CD4-positive, alpha-beta memory T cell (primary cell): ENCODE measurements around the gene REXO5. TPM values are rescaled to one million over a fixed set of nuclear protein-coding genes. Genes with fewer than 3 reads are reported as not detected.
"Not testable (repeated sequence)": the region's sequence is repeated elsewhere in the genome, so short reads cannot be mapped to it uniquely, and the experiment has no call there.

Source experiments
- CTCF ChIA-PET: fragments of 350-600 bp; sonication (Branson Sonifier 250); formaldehyde crosslinking; loops from one replicate; lab custom pipeline; 2021; ENCODE audit warnings: inconsistent platforms; ENCODE audit not compliant: partially characterized antibody; lab: Charles Lee
- POLR2A ChIA-PET: fragments of 350-600 bp; sonication (Branson Sonifier 250); formaldehyde crosslinking; loops from one replicate; lab custom pipeline; 2021; ENCODE audit not compliant: partially characterized antibody; lab: Charles Lee
- DNase-seq, 5 donors: peaks; one replicate each; pipeline versions ENCODE4 v3.0.0 to v3.0.0-alpha.2; 2020 to 2022; ENCODE audit warnings: mixed read lengths in 1 of 5
- H3K27ac ChIP-seq: one replicate; pipeline ENCODE4 v1.7.0; 2013; ENCODE audit warnings: low read depth, low read length
- H3K27me3 ChIP-seq: 2 replicates; pipeline ENCODE4 v1.7.0; 2013; ENCODE audit warnings: mild to moderate bottlenecking, low read length, moderate library complexity; ENCODE audit not compliant: insufficient read depth
- H3K36me3 ChIP-seq: 2 replicates; pipeline ENCODE4 v1.7.0; 2013; ENCODE audit warnings: mild to moderate bottlenecking, low read length, moderate library complexity; ENCODE audit not compliant: insufficient read depth
- H3K4me1 ChIP-seq: 2 replicates; pipeline ENCODE4 v1.7.0; 2013; ENCODE audit warnings: mild to moderate bottlenecking, low read length, moderate library complexity; ENCODE audit not compliant: insufficient read depth
- H3K4me3 ChIP-seq, 2 donors: one replicate each; pipeline ENCODE4 v1.7.0; 2013; ENCODE audit warnings: low read length in 2 of 2, mild to moderate bottlenecking in 1 of 2
- H3K9me3 ChIP-seq, 2 donors: one replicate each; pipeline ENCODE4 v1.7.0; 2013; ENCODE audit warnings: low read length in 2 of 2, control low read depth in 1 of 2; ENCODE audit not compliant: control insufficient read depth in 1 of 2
- H3K27ac Mint-ChIP-seq, 7 donors: one replicate each; pipeline ENCODE4 v1.8.0; 2020 to 2021; ENCODE audit warnings: mixed read lengths in 7 of 7, mild to moderate bottlenecking in 6 of 7, inconsistent platforms in 3 of 7, moderate library complexity in 3 of 7
- H3K27me3 Mint-ChIP-seq, 2 donors: one replicate each; pipeline ENCODE4 v1.8.0; 2020 to 2021; ENCODE audit warnings: mixed read lengths in 2 of 2
- H3K36me3 Mint-ChIP-seq, 2 donors: one replicate each; pipeline ENCODE4 v1.8.0; 2020 to 2021; ENCODE audit warnings: mixed read lengths in 2 of 2, inconsistent platforms in 1 of 2, mild to moderate bottlenecking in 1 of 2
- H3K4me1 Mint-ChIP-seq, 4 donors: one replicate each; pipeline ENCODE4 v1.8.0; 2020 to 2021; ENCODE audit warnings: mixed read lengths in 4 of 4, mild to moderate bottlenecking in 1 of 4
- H3K4me3 Mint-ChIP-seq, 8 donors: one replicate each; pipeline ENCODE4 v1.8.0; 2020 to 2021; ENCODE audit warnings: mixed read lengths in 8 of 8, mild to moderate bottlenecking in 7 of 8, moderate library complexity in 6 of 8, inconsistent platforms in 3 of 8
- H3K9me3 Mint-ChIP-seq, 8 donors: one replicate each; pipeline ENCODE4 v1.8.0; 2020 to 2021; ENCODE audit warnings: mixed read lengths in 8 of 8, mild to moderate bottlenecking in 5 of 8, inconsistent platforms in 3 of 8, moderate library complexity in 1 of 8
- intact Hi-C: fragments of 100-400 bp; cut with micrococcal nuclease; formaldehyde crosslinking; loops from one replicate; pipeline ENCODE4 v1.15.1; 2023
- polyA plus RNA-seq, 2 donors: library from polyadenylated mRNA; unstranded; fragments of 300-500 nt; fragmentation: Illumina TruSeq; gene quantifications; one replicate each; pipeline ENCODE4 v1.2.3, GENCODE V29; 2021
- total RNA-seq, 2 experiments: library from RNA; stranded (reverse); gene quantifications; one replicate each; pipeline ENCODE4 v1.2.3, GENCODE V29; 2021

Gene REXO5
- total and polyA plus RNA-seq, 4 experiments from 2014 or later: 0.22 to 1.1 (median 0.46) TPM

DNA sequence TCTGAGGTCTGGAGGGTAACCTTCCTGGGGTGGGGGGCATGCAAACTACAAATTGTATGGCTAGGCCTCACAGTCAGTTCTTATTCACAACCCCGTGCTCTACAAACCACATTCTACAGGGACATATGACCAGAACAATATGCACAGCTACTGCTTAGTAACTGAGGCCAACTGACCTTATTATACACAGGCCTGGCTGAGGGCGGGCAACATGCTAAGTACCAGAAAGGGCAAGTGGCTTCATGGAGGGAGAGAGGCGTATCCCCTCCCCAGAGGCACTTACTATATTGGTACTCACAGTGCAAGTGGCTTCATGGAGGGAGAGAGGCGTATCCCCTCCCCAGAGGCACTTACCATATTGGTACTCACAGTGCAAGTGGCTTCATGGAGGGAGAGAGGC is 54.7 kb downstream of the REXO5 start:
- H3K9me3 Mint-ChIP-seq, H3K27me3 ChIP-seq, intact Hi-C loops, H3K27ac ChIP-seq, DNase-seq, H3K27me3 Mint-ChIP-seq, CTCF ChIA-PET, H3K4me1 ChIP-seq, H3K4me3 Mint-ChIP-seq, H3K4me3 ChIP-seq, H3K9me3 ChIP-seq, POLR2A ChIA-PET: not testable (repeated sequence)
- peak overlapping the region in 1 of 7 donors; percentile 31 for H3K27ac Mint-ChIP-seq
- H3K36me3 ChIP-seq: peaks cover 17% of the 10 kb centered on the region
- peaks cover 32 to 34% of the 10 kb centered on the region in 2 donors for H3K36me3 Mint-ChIP-seq
- H3K4me1 Mint-ChIP-seq: peaks cover 4 to 11% (median 8%) of the 10 kb centered on the region in 4 donors

DNA sequence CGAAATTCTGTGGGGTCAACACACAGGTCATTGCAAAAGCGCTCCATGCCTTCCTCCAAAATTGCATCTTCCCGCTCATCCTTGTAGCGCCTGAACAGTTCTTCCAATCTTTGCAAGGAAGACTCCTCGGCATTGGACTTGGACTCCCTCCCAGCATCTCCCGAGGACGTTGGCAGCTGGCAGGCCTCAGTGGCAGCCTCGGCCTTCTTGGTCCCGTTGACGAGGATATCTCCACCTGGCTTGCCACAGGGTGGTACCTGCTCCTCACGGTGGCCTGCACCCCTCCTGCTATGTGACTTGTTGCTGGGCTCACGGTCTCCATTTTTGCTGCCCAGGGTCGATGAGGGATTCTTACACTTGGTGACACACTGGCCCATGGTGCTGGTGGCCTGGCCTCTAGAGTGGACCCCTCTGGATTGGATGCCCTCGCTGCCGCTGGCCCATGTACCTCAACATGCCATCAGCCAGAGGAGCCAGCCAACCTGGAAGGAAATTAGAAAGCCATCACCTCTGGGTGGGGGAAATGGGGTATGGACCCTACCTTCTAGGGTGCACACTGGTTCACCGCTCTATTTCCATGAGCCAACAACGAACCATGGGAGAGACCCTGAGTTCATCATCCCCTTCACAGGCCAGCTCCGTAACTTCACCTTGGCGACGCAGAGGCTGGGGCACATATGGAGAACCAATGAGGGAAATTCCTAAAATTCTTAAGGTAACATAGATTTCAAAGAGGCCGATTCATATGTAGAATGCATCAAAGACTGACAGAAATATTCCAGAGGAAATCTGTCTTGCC is 56.0 kb downstream of the REXO5 start:
- Mint-ChIP-seq H3K27ac (no peak overlapping the region), H3K27me3 (no peaks in the 10 kb centered on the region), H3K4me3 (no peak overlapping the region), H3K4me1 (peaks cover 8 to 17% (median 11%) of the 10 kb centered on the region in 4 donors), H3K9me3 (no peaks in the 10 kb centered on the region), H3K36me3 (peaks cover 28 to 30% of the 10 kb centered on the region in 2 donors)
- Histone ChIP-seq H3K36me3 (peaks cover 17% of the 10 kb centered on the region), H3K27me3 (no peaks in the 10 kb centered on the region), H3K4me3 (no peak overlapping the region), H3K27ac (no peak overlapping the region), H3K4me1 (peaks cover 7% of the 10 kb centered on the region), H3K9me3 (no peaks in the 10 kb centered on the region)
- CTCF ChIA-PET: interaction anchor here (0.8 to 2.5 kb wide), 2 partner anchors 12 kb away, joined by 3 to 9 read pairs; no protein-coding TSS in a partner anchor
- POLR2A ChIA-PET: no interaction called here
- intact Hi-C loops: no loop called here
- DNase-seq: no peak

DNA sequence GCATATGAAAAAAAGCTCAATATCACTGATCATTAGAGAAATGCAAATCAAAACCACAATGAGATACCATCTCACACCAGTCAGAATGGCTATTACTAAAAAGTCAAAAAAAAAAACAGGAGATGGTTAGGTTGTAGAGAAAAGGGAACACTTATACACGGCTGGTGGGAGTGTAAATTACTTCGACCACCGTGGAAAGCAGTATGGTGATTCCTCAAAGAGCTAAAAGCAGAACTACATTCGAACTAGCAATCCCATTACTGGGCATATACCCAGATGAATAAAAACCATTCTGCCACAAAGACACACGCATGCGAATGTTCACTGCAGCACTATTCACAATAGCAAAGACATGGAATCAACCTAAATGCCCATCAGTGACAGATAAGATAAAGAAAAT is 58.0 kb downstream of the REXO5 start:
- H3K36me3 Mint-ChIP-seq: peaks cover 23 to 27% of the 10 kb centered on the region in 2 donors
- peaks cover 17% of the 10 kb centered on the region for H3K36me3 ChIP-seq
- CTCF ChIA-PET: interaction anchor here (1.0 to 2.5 kb wide), 4 partner anchors 9 to 14 kb away, joined by 3 to 9 read pairs (median 5); no protein-coding TSS in a partner anchor
- peaks cover 10 to 17% (median 12%) of the 10 kb centered on the region in 4 donors for H3K4me1 Mint-ChIP-seq
- H3K4me3 Mint-ChIP-seq, H3K9me3 Mint-ChIP-seq, H3K27me3 ChIP-seq, H3K9me3 ChIP-seq, H3K4me1 ChIP-seq, H3K27ac Mint-ChIP-seq, H3K27me3 Mint-ChIP-seq, H3K4me3 ChIP-seq, POLR2A ChIA-PET, DNase-seq, intact Hi-C loops, H3K27ac ChIP-seq: not testable (repeated sequence)

DNA sequence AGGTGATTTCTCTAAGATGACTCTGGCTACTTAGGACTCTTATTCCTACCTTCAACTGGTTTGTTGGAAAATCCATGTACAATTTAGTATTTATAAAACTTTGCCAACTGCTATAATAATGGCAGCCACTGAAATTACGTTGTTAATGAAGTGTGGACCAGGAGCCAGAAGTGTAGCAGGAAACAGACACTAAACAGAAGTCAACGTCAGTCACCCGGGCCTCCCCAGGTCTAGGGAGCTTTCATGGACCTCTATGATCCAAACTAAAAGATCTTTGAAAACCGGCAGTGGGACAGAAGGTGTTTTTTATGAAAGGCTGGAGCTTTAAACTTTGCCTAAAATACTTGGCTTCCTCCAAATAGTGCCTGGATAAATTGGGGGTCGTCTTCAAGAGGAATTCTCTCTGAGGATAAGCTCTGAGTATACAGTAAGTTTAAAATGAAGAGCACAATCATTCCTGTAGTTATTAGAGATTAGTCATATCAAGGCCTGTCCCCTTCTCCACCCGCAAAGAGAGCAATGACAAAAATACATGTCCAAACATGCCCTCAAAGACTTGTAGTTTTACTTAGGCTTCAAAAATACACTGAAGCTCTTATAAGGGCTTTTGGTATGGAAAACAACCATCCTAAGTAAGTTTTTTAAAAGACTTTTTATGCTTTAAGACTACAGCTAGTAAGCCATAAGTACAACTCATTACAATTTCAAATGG is 59.2 kb downstream of the REXO5 start:
- no peaks in the 10 kb centered on the region for H3K9me3 ChIP-seq
- no peak overlapping the region for H3K4me3 Mint-ChIP-seq
- peaks cover 7% of the 10 kb centered on the region for H3K4me1 ChIP-seq
- POLR2A ChIA-PET: no interaction called here
- H3K4me3 ChIP-seq: no peak overlapping the region
- no peaks in the 10 kb centered on the region for H3K27me3 Mint-ChIP-seq
- H3K27ac ChIP-seq: no peak overlapping the region
- intact Hi-C loops: no loop called here
- CTCF ChIA-PET: interaction anchor here (1.3 to 3.3 kb wide), 4 partner anchors 9 to 15 kb away, joined by 4 to 18 read pairs (median 10); no protein-coding TSS in a partner anchor
- peaks cover 10 to 17% (median 12%) of the 10 kb centered on the region in 4 donors for H3K4me1 Mint-ChIP-seq
- H3K27ac Mint-ChIP-seq: peak overlapping the region in 1 of 7 donors; percentile 43
- peaks cover 9% of the 10 kb centered on the region for H3K36me3 ChIP-seq
- peaks cover 13 to 19% of the 10 kb centered on the region in 2 donors for H3K36me3 Mint-ChIP-seq
- no peaks in the 10 kb centered on the region for H3K9me3 Mint-ChIP-seq
- no peaks in the 10 kb centered on the region for H3K27me3 ChIP-seq
- DNase-seq: no peak

DNA sequence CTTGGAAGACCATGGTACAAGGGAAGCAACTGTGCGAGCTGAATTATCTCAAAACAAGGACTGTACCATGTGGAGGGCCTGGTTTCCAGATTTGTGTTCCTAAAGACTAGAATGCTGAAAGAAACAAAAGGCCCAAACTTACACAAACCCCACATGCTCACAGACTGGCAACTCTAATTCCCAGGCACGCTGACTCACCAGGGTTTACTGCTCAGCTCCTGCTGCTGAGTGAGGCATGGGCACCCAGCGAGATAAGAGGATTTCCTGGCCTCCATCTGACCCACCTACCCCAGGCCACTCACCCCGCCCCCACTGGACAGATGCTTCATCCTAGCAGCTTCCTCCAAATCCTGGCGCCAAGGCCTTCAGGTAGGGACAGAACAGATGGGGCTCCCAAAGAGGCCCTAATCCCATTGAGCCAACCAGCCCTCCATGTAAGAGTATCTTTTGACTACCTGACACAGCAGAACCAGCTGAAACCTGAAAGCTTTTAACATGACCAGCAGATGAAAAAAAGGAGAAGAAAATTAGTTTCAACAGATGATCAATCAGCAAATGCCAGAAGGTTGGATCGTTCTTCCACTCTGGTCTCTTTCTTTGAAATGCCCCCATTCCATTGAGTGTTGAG is 59.9 kb downstream of the REXO5 start:
- no peak overlapping the region for H3K27ac Mint-ChIP-seq
- no peak overlapping the region for H3K4me3 Mint-ChIP-seq
- Histone ChIP-seq H3K27ac (no peak overlapping the region), H3K4me3 (no peak overlapping the region), H3K36me3 (peaks cover 7% of the 10 kb centered on the region), H3K9me3 (no peaks in the 10 kb centered on the region), H3K4me1 (peaks cover 7% of the 10 kb centered on the region), H3K27me3 (no peaks in the 10 kb centered on the region)
- intact Hi-C loops: no loop called here
- H3K4me1 Mint-ChIP-seq: peaks cover 10 to 17% (median 12%) of the 10 kb centered on the region in 4 donors
- ChIA-PET POLR2A (no interaction called here), CTCF (interaction anchor here (2.0 to 3.3 kb wide), 3 partner anchors 9 to 16 kb away, joined by 5 to 18 read pairs (median 15); no protein-coding TSS in a partner anchor)
- H3K27me3 Mint-ChIP-seq: no peaks in the 10 kb centered on the region
- DNase-seq: no peak
- peaks cover 10 to 16% of the 10 kb centered on the region in 2 donors for H3K36me3 Mint-ChIP-seq
- H3K9me3 Mint-ChIP-seq: no peaks in the 10 kb centered on the region

DNA sequence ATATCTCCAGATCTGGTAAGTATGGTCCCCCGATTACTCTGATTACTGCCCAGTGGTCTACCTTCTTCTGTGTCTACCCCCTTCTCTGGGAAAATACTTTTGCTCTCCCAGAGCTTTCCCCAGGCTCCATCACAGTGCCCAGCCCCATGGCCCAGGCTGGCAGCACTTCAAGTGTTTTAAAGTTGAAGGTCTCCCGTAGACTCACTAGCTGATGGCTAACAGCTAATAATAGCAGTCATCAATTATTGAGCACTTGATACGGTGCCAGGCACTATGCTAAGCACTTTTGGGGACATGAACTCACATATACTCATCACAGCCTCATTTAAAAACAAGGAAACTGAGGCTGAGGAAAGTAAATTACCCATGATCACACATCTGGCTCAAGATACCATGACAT is 60.5 kb downstream of the REXO5 start:
- CTCF ChIA-PET: interaction anchor here (2.0 to 3.3 kb wide), 3 partner anchors 8 to 16 kb away, joined by 5 to 18 read pairs (median 15); no protein-coding TSS in a partner anchor

More for the DNA sequence above, 60.5 kb downstream of the REXO5 start:
- no peak for DNase-seq
- H3K9me3 Mint-ChIP-seq: no peaks in the 10 kb centered on the region
- no peaks in the 10 kb centered on the region for H3K27me3 ChIP-seq
- no peak overlapping the region for H3K4me3 ChIP-seq
- peaks cover 6 to 16% of the 10 kb centered on the region in 2 donors for H3K36me3 Mint-ChIP-seq
- H3K36me3 ChIP-seq: peaks cover 2% of the 10 kb centered on the region
- POLR2A ChIA-PET: no interaction called here
- H3K27ac Mint-ChIP-seq: no peak overlapping the region
- H3K4me3 Mint-ChIP-seq: no peak overlapping the region
- no peaks in the 10 kb centered on the region for H3K27me3 Mint-ChIP-seq
- no peak overlapping the region for H3K27ac ChIP-seq
- intact Hi-C loops: no loop called here
- H3K9me3 ChIP-seq: no peaks in the 10 kb centered on the region
- H3K4me1 ChIP-seq: peaks cover 8% of the 10 kb centered on the region
- H3K4me1 Mint-ChIP-seq: peaks cover 10 to 18% (median 14%) of the 10 kb centered on the region in 4 donors
